ENCODE measurements around the gene CNOT4.

The CNOT4 gene

DNA sequence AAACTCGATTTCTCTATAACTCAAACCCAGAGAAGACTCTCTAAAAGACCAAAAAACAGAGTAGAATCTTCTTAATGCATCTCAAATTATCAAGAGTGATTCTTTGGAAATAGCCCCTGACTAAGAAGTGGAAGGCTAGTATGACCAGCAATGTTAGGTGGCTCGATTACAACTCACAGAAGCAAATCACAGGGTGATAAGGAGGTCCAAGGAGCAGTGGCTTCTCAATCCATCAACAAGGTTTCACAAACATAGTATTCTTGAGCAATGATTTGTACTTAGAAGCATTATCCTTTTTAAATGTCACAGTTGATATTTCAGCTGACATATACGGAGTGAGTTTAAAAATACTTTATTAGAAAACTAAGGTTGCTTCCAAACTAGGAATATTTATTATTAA, 127.7 kb downstream of the CNOT4 start (continued):
- TF ChIP-seq, protein P1, sequence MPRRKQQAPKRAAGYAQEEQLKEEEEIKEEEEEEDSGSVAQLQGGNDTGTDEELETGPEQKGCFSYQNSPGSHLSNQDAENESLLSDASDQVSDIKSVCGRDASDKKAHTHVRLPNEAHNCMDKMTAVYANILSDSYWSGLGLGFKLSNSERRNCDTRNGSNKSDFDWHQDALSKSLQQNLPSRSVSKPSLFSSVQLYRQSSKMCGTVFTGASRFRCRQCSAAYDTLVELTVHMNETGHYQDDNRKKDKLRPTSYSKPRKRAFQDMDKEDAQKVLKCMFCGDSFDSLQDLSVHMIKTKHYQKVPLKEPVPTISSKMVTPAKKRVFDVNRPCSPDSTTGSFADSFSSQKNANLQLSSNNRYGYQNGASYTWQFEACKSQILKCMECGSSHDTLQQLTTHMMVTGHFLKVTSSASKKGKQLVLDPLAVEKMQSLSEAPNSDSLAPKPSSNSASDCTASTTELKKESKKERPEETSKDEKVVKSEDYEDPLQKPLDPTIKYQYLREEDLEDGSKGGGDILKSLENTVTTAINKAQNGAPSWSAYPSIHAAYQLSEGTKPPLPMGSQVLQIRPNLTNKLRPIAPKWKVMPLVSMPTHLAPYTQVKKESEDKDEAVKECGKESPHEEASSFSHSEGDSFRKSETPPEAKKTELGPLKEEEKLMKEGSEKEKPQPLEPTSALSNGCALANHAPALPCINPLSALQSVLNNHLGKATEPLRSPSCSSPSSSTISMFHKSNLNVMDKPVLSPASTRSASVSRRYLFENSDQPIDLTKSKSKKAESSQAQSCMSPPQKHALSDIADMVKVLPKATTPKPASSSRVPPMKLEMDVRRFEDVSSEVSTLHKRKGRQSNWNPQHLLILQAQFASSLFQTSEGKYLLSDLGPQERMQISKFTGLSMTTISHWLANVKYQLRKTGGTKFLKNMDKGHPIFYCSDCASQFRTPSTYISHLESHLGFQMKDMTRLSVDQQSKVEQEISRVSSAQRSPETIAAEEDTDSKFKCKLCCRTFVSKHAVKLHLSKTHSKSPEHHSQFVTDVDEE (CRISPR knock-in tag; IDR thresholded peaks at IDR 0.05) = no peak

DNA sequence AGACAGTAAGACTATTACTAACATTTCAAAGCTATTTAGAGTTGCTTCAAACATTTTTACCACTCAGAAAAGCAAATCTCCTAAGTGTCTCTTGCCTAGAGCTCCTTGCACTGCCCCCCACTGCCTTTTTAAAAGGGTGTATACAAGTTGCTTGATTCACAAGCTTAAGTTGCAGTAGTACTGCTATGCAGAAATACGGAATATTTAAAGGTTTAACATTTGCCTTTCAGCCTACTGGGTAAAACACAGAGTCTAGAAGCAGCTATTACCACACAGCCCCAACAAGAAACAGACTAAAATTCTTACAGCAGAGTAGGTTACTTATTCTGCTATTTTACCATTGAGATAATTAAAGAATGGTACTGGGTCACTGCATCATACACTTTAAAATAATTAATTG, 128.5 kb downstream of the CNOT4 start:
- no peak for ATAC-seq
- TF ChIP-seq CSDC2 (CRISPR knock-in tag; IDR thresholded peaks at IDR 0.05) (no peak), TCF4 (CRISPR knock-in tag; IDR thresholded peaks at IDR 0.05; ENCODE audit: borderline replicate concordance) (no peak), BACH2 (CRISPR knock-in tag; IDR thresholded peaks at IDR 0.05; ENCODE audit: borderline replicate concordance) (no peak)
- TF ChIP-seq, protein P2, sequence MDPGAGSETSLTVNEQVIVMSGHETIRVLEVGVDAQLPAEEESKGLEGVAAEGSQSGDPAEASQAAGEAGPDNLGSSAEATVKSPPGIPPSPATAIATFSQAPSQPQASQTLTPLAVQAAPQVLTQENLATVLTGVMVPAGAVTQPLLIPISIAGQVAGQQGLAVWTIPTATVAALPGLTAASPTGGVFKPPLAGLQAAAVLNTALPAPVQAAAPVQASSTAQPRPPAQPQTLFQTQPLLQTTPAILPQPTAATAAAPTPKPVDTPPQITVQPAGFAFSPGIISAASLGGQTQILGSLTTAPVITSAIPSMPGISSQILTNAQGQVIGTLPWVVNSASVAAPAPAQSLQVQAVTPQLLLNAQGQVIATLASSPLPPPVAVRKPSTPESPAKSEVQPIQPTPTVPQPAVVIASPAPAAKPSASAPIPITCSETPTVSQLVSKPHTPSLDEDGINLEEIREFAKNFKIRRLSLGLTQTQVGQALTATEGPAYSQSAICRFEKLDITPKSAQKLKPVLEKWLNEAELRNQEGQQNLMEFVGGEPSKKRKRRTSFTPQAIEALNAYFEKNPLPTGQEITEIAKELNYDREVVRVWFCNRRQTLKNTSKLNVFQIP (CRISPR knock-in tag; IDR thresholded peaks at IDR 0.05; ENCODE audit: borderline replicate concordance, low read depth) = no peak
- TF ChIP-seq, protein P1 (CRISPR knock-in tag; IDR thresholded peaks at IDR 0.05) = no peak

DNA sequence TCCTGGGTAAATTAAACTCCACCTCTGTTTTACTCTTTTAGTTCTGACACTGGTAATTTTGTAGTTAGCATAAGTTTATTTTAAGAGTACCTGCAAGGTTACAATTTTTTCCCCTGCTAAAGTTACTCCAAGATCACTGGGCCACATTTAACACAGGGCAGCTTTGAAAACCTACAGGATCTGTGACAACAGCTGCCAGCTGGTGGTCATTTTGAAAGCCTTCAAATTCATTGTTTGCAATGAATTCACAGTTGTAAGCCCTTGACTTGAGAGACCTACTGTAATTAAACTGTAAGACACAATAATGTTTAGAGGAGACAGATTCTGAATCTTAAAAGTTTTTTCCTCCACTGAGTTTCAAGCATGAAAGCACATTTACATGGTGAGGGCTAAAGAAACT, 129.6 kb downstream of the CNOT4 start:
- ATAC-seq = no peak
- TF ChIP-seq, protein P3, sequence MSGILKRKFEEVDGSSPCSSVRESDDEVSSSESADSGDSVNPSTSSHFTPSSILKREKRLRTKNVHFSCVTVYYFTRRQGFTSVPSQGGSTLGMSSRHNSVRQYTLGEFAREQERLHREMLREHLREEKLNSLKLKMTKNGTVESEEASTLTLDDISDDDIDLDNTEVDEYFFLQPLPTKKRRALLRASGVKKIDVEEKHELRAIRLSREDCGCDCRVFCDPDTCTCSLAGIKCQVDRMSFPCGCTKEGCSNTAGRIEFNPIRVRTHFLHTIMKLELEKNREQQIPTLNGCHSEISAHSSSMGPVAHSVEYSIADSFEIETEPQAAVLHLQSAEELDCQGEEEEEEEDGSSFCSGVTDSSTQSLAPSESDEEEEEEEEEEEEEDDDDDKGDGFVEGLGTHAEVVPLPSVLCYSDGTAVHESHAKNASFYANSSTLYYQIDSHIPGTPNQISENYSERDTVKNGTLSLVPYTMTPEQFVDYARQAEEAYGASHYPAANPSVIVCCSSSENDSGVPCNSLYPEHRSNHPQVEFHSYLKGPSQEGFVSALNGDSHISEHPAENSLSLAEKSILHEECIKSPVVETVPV (CRISPR knock-in tag; IDR thresholded peaks at IDR 0.05) = no peak
- TF ChIP-seq ESRRG (CRISPR knock-in tag; IDR thresholded peaks at IDR 0.05) (no peak), CSDC2 (CRISPR knock-in tag; IDR thresholded peaks at IDR 0.05) (no peak), BACH2 (CRISPR knock-in tag; IDR thresholded peaks at IDR 0.05; ENCODE audit: borderline replicate concordance) (no peak), TOX (CRISPR knock-in tag; IDR thresholded peaks at IDR 0.05; ENCODE audit: borderline replicate concordance) (no peak), SNAI2 (CRISPR knock-in tag; IDR thresholded peaks at IDR 0.05) (no peak), ZC3H10 (CRISPR knock-in tag; IDR thresholded peaks at IDR 0.05) (no peak), RARB (CRISPR knock-in tag; IDR thresholded peaks at IDR 0.05) (no peak), TCF4 (CRISPR knock-in tag; IDR thresholded peaks at IDR 0.05; ENCODE audit: borderline replicate concordance) (no peak)
- TF ChIP-seq, protein P4, sequence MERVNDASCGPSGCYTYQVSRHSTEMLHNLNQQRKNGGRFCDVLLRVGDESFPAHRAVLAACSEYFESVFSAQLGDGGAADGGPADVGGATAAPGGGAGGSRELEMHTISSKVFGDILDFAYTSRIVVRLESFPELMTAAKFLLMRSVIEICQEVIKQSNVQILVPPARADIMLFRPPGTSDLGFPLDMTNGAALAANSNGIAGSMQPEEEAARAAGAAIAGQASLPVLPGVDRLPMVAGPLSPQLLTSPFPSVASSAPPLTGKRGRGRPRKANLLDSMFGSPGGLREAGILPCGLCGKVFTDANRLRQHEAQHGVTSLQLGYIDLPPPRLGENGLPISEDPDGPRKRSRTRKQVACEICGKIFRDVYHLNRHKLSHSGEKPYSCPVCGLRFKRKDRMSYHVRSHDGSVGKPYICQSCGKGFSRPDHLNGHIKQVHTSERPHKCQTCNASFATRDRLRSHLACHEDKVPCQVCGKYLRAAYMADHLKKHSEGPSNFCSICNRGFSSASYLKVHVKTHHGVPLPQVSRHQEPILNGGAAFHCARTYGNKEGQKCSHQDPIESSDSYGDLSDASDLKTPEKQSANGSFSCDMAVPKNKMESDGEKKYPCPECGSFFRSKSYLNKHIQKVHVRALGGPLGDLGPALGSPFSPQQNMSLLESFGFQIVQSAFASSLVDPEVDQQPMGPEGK (CRISPR knock-in tag; IDR thresholded peaks at IDR 0.05; ENCODE audit: borderline replicate concordance) = no peak
- TF ChIP-seq, protein P1 (CRISPR knock-in tag; IDR thresholded peaks at IDR 0.05) = no peak
- TF ChIP-seq, protein P5, sequence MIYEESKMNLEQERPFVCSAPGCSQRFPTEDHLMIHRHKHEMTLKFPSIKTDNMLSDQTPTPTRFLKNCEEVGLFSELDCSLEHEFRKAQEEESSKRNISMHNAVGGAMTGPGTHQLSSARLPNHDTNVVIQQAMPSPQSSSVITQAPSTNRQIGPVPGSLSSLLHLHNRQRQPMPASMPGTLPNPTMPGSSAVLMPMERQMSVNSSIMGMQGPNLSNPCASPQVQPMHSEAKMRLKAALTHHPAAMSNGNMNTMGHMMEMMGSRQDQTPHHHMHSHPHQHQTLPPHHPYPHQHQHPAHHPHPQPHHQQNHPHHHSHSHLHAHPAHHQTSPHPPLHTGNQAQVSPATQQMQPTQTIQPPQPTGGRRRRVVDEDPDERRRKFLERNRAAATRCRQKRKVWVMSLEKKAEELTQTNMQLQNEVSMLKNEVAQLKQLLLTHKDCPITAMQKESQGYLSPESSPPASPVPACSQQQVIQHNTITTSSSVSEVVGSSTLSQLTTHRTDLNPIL (CRISPR knock-in tag; IDR thresholded peaks at IDR 0.05; ENCODE audit: low read depth) = no peak
- TF ChIP-seq, protein P2 (CRISPR knock-in tag; IDR thresholded peaks at IDR 0.05; ENCODE audit: borderline replicate concordance, low read depth) = no peak
